Central memory CD8-positive, alpha-beta T cell (primary cell): ENCODE results near the gene GRAMD1C.

Experiments used
- ATAC-seq: fragments of 150-1000 bp; cut with Tn5 transposase; replicated peaks from 2 replicates; pipeline ENCODE4 v1.10.0; 2022; ENCODE audit warnings: mild to moderate bottlenecking, moderate FRiP score, moderate number of reproducible peaks; ENCODE audit not compliant: poor library complexity, severe bottlenecking; ENCODE audit errors: extremely low read depth
- DNase-seq, 2 donors: peaks; one replicate each; pipeline ENCODE4 v3.0.0; 2021; ENCODE audit warnings: low spot score in 2 of 2
- H3K27ac Mint-ChIP-seq: one replicate; pipeline ENCODE4 v1.8.0; 2022; ENCODE audit warnings: low read depth, mild to moderate bottlenecking, moderate library complexity, mixed read lengths
- H3K27me3 Mint-ChIP-seq: one replicate; pipeline ENCODE4 v1.8.0; 2022; ENCODE audit warnings: mixed read lengths
- H3K36me3 Mint-ChIP-seq: one replicate; pipeline ENCODE4 v1.8.0; 2022; ENCODE audit warnings: mild to moderate bottlenecking, moderate library complexity, mixed read lengths; ENCODE audit not compliant: insufficient read depth
- H3K4me1 Mint-ChIP-seq: one replicate; pipeline ENCODE4 v1.8.0; 2022; ENCODE audit warnings: mixed read lengths
- H3K4me3 Mint-ChIP-seq: one replicate; pipeline ENCODE4 v1.8.0; 2022; ENCODE audit warnings: mild to moderate bottlenecking, moderate library complexity, mixed read lengths
- H3K9me3 Mint-ChIP-seq: one replicate; pipeline ENCODE4 v1.8.0; 2022; ENCODE audit warnings: mixed read lengths

GRAMD1C gene

GRCh38 chr3:113979916-113980315 lies 141.3 kb downstream of the GRAMD1C start:
- H3K36me3 Mint-ChIP-seq = peaks cover 9% of the 10 kb centered on the region

DNA sequence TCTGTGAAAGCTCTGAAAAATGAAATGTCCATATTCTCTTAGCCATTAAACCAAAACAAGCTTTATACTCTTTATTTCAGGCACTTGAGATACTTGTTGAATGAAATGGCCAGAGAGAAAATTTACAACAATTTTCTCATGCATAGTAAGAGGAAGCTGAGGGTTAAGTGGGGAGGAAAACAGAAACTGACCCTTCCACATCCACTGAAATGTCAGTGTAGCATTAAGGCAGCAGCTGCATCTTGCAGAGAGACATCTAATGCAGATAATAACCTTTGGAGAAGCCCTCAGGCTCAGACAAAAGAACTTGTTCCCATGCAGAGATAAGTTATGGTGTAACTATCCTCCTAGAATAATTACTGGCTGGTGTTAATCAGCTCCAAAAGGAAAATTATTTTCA lies 143.2 kb downstream of the GRAMD1C start:
- no peaks in the 10 kb centered on the region for H3K9me3 Mint-ChIP-seq
- no peaks in the 10 kb centered on the region for H3K4me1 Mint-ChIP-seq
- DNase-seq (no peak), ATAC-seq (no peak)
- no peak overlapping the region for H3K27ac Mint-ChIP-seq
- no peak overlapping the region for H3K4me3 Mint-ChIP-seq
- no peaks in the 10 kb centered on the region for H3K27me3 Mint-ChIP-seq
- H3K36me3 Mint-ChIP-seq = peaks cover 5% of the 10 kb centered on the region

More at GRCh38 chr3:113979916-113980315, 141.3 kb downstream of the GRAMD1C start:
- Mint-ChIP-seq H3K27me3 (no peaks in the 10 kb centered on the region), H3K4me3 (no peak overlapping the region), H3K9me3 (peaks cover under 1% of the 10 kb centered on the region), H3K27ac (no peak overlapping the region), H3K4me1 (no peaks in the 10 kb centered on the region)
- no peak for DNase-seq
- no peak for ATAC-seq

GRCh38 chr3:113983544-113983943 lies 145.0 kb downstream of the GRAMD1C start:
- H3K27ac Mint-ChIP-seq = no peak overlapping the region
- no peaks in the 10 kb centered on the region for H3K36me3 Mint-ChIP-seq
- no peaks in the 10 kb centered on the region for H3K9me3 Mint-ChIP-seq
- no peaks in the 10 kb centered on the region for H3K4me1 Mint-ChIP-seq
- no peak for ATAC-seq
- H3K27me3 Mint-ChIP-seq = no peaks in the 10 kb centered on the region
- no peak overlapping the region for H3K4me3 Mint-ChIP-seq
- DNase-seq = no peak

DNA sequence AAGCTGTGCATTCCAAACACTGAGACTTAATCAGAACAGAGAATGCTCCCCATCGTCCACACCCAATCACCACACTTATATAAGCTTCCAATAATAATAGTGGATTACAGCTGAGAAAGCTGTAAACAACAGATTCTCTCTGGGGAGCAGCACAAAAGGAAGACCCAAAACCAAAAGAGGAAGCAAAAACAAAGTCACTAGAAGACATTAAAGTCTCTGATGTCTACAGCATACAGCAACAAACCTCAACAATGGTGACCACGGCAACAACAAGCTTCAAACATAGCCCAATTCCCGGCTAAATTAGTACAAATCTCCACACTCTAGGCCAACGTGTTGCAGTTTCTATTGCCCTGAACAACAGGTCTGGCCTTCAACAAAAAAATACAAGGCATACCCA lies 147.0 kb downstream of the GRAMD1C start:
- Mint-ChIP-seq H3K4me1 (no peaks in the 10 kb centered on the region), H3K27me3 (no peaks in the 10 kb centered on the region), H3K4me3 (no peak overlapping the region), H3K36me3 (no peaks in the 10 kb centered on the region), H3K27ac (no peak overlapping the region), H3K9me3 (no peaks in the 10 kb centered on the region)
- DNase-seq = no peak
- no peak for ATAC-seq
